22Rv1 (cell line): ENCODE data around the gene CPNE5.

Source experiments
- H3K27ac ChIP-seq: fragments of 450-650 bp; 2 replicates; pipeline ENCODE4 v1.5.1; 2017
- ZFX ChIP-seq: fragments of 450-650 bp; IDR thresholded peaks from 2 replicates; pipeline ENCODE4 v1.6.1; 2017; ENCODE audit warnings: antibody characterized with exemption, borderline replicate concordance
- TF ChIP-seq, protein P1 (sequence below): fragments of 450-650 bp; IDR thresholded peaks from 2 replicates; pipeline ENCODE4 v1.5.1; 2017; ENCODE audit warnings: mild to moderate bottlenecking

CPNE5 gene

DNA sequence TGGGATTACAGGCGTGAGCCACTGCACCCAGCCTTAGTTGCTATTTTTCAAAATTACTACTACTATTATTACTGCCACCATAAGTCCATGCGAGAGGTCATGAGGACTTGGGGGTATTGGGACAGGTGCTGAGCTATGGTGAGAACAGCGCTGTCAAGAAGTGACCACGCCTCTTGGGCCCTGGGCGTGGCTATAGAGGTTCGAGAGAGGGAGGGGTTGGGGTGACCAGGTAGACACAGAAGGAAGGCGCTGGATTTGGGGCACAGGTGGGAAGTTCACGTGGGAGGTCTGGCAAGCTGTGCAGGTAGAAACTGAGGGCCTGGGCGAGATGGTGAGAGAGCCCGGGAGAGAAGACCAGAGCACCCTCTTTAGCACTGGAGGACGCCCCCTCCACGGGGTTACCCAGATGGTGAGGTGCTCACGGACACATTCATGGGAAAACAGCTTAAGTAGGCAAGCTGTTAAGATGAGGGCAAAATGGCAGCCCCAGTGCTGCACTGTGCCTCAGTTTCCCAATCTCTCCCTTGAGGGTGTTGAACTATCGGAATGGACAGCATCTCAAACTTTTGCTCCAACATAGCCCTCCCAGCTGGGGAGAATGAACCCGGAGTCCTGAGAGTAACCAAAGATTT, 80.6 kb downstream of the CPNE5 start:
- TF ChIP-seq ZFX, result no peak
- TF ChIP-seq, protein P1, sequence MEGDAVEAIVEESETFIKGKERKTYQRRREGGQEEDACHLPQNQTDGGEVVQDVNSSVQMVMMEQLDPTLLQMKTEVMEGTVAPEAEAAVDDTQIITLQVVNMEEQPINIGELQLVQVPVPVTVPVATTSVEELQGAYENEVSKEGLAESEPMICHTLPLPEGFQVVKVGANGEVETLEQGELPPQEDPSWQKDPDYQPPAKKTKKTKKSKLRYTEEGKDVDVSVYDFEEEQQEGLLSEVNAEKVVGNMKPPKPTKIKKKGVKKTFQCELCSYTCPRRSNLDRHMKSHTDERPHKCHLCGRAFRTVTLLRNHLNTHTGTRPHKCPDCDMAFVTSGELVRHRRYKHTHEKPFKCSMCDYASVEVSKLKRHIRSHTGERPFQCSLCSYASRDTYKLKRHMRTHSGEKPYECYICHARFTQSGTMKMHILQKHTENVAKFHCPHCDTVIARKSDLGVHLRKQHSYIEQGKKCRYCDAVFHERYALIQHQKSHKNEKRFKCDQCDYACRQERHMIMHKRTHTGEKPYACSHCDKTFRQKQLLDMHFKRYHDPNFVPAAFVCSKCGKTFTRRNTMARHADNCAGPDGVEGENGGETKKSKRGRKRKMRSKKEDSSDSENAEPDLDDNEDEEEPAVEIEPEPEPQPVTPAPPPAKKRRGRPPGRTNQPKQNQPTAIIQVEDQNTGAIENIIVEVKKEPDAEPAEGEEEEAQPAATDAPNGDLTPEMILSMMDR, result no peak
- H3K27ac ChIP-seq, result no peak overlapping the region

GRCh38 chr6:36757943-36758508, 81.2 kb downstream of the CPNE5 start:
- H3K27ac ChIP-seq, result no peak overlapping the region
- TF ChIP-seq ZFX, result no peak
- TF ChIP-seq, protein P1, result no peak

DNA sequence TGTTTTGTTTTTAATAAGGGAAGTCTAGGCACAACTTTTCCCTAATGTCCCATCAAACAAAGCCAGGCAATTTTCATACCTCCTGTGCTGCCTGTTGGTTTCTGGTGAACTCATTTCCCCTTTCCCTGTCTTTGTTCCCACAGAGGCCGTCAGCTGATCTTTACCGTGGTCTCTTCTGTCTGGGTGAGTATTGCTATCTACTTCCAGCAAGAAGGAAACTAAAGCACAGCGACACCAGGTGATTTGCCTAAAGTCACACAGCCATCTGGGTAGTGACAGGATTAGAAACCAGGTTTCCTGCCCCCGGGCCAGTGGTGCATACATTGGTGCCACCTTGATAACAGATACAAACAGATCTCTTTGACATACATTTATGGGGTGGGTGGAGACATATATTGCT, 82.0 kb downstream of the CPNE5 start:
- TF ChIP-seq, protein P1, result no peak
- TF ChIP-seq ZFX, result no peak
- H3K27ac ChIP-seq, result no peak overlapping the region

- TF ChIP-seq, protein P1, result no peak
- no peak for TF ChIP-seq ZFX
- H3K27ac ChIP-seq, result no peak overlapping the region
These were observed 82.5 kb downstream of the CPNE5 start for GRCh38 chr6:36756786-36757185.

GRCh38 chr6:36755435-36756348, 83.6 kb downstream of the CPNE5 start:
- H3K27ac ChIP-seq, result no peak overlapping the region
- TF ChIP-seq, protein P1, result no peak
- no peak for TF ChIP-seq ZFX

DNA sequence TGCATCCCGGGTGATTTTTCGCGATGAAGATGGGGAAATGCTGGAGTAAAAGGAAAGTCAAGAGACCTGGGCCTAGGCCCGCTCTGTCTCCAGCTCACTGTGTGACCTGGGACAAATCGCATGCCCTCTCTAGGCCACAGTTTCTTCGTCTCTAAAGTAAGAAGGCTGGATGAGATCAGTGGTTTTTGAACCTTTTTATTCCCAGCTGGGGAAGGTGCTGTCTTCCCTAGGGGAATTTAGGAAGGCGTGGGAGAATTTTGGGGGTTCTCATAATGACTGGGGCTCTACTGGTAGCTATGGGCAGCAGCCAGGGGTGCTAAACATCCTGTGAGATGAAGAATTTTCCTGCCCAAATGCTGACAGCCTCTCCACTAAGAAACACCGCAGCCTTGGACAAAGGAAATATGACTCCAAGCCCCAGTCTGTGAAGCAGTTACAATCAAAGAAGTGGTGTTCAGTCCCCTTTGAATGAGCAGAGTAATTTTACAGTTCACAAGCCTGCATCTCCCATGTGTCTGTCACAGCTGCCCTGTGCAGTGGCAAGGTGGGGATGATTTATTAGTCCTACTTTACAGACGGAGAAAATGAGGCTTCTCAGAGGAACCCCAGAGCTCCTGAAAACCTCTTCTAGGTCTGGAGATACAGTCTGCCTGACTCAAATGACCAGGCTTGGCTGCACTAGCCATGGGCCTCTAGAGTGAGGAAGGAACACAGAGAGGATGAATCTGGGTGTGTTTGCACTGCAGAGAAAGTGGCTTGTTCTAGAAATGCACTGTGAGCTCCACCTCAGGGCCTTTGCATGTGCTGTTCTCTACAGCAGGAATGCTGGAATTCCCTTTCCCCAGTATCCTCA, 84.4 kb downstream of the CPNE5 start:
- H3K27ac ChIP-seq, result no peak overlapping the region
- TF ChIP-seq, protein P1, result no peak
- no peak for TF ChIP-seq ZFX
